Iris pigment epithelial cell (primary cell): ENCODE results near the gene IPCEF1.
"Not testable (repeated sequence)": the region's sequence is repeated elsewhere in the genome, so short reads cannot be mapped to it uniquely, and the experiment has no call there.

Source experiments
- DNase-seq: peaks from one replicate; pipeline ENCODE4 v3.0.0-alpha.2; 2011; ENCODE audit warnings: low read depth

The IPCEF1 gene

DNA sequence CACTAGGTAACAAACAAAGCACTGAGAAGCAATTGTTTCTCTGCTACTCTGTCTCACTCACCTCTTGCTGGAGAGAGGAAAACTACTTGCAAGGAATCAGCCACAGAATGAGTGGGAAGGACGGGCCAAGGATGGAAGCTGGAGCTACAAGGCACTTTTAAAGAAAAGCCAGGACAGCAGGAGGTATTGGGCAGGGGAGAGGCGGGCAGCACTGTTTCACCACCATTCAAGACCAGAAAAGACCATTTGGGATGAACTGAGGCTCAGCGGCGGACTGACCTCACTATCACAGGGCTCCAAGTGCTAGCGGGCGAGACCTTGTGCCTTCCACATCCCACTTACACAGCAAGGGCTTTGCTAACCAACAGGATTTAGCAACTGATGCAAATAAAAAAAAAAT lies 137.4 kb downstream of the IPCEF1 start:
- DNase-seq, result no peak

DNA sequence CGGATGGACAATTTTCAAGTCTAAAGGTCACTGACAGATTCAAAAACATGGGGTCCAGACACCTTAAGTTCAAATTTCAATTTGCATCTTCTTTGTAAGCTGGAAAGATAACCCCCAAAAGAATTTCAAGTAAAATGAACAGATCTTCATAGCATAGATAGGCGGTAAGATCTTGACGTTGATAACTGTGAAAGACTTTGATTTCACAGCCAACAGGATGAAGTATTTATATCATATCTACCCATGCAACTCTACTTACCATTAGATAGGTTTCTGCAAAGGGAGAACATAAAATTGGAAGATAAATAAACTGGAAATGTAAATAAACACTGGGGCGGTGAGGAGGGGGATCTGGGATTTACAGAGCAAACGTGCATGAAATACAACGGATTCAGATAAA lies 137.8 kb downstream of the IPCEF1 start:
- no peak for DNase-seq

DNA sequence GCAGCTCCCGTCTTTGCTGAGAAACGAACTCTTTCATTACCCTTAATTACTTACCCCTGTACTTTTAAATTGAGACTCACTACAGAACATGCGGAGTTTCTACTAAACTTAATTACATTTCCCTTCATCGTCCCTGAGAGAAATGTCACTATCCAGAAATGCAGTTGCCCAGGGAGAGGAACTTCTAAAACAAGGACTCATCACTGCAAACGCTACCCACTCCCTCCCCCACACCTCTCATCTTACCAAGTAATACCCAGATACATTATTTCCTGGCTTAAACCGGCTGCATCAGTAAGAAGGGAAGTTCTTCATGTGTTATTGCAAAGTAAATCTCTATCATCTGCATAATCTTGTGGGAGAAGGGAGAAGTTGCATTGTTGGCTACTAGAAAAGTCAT lies 138.3 kb downstream of the IPCEF1 start:
- DNase-seq, result no peak

DNA sequence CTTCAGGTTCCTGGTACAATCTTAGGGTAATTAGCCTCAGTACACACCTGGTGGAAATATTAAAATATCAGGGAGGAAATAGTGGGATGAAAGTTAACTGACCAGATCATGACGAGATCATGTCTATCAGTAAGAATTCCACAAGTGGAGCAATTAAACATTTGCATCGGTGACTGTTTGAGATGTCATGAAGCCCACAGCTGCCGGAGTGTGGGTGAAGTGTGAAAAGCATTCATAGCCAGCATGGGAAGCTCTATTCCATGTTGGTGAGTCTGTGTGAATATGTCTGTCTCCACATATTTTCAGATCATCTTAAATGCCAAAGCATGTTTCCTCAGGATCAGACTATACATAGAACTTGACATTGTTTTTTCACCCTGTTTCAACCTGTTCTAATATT lies 142.8 kb downstream of the IPCEF1 start:
- no peak for DNase-seq

DNA sequence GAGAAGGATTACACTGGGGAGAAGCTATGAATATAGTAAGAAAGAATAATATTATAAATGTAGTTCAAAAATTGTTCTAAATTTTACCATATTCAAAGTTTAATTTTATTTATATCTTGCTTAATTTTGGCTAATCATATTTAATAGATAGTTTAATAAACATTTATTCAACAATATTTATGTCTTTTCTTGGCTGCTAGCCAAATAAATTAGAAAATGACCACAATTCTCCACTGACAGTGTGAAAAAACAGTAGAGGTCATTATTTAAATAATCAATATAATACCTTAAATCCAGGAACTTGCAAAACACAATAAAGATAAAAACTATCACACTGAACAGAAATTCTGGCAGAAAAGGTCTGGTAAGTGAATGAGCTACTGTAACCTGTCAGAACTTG lies 145.9 kb downstream of the IPCEF1 start:
- DNase-seq, result no peak

DNA sequence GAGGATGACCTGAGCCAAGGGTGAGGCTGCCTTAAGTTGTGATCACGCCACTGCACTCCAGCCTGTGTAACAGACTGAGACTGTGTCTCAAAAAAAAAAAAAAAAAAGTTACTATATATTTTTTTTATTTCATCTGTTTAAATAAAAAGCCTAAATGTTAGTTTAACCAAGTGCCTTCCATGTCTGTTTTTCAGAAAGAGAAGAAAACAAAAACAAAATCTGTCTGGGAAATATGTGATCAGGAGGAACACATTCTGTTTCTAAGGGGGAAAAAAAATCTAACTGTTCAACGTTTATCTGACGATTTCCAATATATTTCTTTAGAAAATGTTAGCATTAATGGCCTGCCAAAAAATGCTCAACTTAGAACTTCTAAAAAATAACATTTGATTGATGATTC lies 147.0 kb downstream of the IPCEF1 start:
- DNase-seq, result no peak

DNA sequence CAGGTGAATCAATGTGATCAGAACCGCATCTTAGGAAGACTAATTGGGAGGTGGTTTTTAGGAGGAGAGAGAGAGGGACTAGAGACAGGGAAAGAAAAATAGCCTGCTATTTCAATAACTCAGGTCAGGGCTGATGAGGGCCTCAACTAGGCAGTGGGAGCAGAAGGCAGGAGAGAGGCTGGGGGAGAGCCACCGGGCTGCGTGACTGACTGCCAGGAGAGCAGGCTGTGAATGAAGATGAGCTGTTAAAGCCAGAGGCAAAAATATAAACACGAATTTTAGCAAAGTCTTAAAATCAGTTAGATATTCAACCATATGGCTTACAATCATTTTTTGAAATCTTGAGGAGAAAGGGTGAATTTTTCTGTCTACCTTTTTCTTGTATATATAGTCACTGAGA lies 149.6 kb downstream of the IPCEF1 start:
- no peak for DNase-seq

DNA sequence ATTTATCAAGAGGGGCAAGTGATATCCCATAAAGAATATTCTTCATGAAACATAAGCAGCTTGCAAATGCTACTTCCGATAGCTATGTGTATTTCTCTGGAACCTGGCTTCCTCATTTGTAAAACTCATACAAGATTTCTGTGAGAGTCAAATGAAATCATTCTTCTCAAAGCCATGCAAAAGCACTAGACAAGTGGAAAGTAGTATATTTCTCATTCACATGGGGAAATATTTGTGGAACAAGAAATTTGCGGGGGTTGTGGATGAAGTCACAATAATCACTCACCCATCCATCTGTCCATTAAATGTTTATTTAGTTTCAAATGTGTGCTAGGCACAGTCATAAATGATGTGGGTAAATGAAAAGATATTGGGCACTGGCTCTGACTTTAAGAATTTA lies 150.5 kb downstream of the IPCEF1 start:
- no peak for DNase-seq

DNA sequence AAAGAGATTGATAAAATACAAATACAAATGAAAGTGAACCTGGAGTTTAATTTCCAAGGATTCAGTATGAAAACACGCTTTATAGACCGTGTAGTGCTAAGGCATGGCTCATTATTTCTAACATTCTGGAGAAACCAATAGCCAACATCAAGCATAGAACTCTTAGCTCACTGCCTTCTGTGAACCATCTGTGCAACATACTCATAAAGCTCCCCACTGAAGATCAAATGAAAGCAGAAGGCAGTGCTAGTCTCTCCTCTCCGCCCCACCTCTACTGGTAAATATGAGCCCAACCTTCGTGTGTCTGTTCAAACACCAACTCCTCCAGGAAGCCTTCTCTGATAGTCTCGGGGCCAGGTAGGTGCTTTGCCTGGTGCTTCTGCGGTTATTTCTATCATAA lies 153.6 kb downstream of the IPCEF1 start:
- DNase-seq, result no peak

DNA sequence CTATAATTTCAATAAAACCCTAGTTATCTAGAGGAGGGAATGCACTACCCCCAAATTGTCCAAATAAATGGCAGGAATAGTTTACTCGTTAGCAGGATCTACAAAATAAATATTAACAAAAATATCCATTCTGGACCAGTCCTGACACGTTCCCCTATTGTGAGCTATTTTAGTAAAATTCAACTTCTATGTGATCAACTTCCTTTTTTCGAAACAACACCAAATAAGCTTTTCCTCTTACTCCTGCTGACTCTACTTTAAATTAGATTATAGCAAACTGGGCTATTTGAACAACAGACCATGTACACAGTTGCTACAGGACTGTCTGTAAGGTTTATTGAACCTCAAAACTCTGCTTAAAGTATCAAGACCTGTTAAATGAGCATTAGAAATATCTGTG lies 154.3 kb downstream of the IPCEF1 start:
- DNase-seq, result no peak

DNA sequence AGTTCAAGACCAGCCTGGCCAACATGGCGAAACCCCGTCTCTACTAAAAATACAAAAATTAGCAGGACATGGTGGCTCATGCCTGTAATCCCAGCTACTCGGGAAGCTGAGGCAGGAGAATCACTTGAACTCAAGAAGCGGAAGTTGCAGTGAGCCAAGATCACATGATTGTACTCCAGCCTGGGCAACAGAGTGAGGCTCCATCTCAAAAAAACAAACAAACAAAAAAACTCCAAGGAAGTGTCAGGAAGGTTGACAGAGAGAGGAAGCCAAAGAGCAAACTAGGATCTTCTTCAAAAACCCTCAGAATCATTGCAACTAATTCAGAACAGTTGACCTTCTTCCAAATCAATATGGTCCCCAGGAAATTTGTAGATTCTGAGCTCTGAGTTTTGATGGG lies 154.9 kb downstream of the IPCEF1 start:
- not testable (repeated sequence) for DNase-seq

DNA sequence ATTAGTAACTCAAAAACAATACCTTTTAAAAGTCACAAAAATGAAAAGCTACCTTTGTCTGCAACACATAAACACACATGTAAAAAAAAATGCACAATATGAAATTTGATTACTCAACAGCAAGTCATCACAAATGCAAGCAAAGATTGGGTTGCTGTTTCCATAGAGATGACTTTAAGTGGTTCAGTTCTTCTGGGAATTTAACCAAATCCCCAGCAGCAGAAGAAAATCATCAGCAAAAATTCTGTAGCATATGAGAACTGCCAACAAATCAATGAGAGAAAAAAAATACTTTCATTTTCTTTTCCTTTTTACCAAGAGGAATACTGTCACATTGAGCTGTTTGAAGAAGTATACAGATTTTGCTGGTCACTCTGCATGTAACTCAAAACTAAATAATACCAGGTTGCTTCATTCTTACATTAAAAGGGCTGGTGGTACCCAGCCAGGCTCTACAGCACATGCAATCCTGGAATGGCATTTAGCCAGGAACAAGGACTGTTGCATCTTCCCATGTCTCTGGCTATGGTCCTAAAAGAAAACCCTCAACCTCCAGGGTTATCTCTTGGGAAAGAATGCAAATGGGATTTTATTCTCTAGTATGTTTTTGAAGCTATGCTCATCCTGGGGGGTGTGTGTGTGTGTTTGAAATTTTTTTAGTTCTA lies 159.3 kb downstream of the IPCEF1 start:
- DNase-seq, result peak; percentile 24

DNA sequence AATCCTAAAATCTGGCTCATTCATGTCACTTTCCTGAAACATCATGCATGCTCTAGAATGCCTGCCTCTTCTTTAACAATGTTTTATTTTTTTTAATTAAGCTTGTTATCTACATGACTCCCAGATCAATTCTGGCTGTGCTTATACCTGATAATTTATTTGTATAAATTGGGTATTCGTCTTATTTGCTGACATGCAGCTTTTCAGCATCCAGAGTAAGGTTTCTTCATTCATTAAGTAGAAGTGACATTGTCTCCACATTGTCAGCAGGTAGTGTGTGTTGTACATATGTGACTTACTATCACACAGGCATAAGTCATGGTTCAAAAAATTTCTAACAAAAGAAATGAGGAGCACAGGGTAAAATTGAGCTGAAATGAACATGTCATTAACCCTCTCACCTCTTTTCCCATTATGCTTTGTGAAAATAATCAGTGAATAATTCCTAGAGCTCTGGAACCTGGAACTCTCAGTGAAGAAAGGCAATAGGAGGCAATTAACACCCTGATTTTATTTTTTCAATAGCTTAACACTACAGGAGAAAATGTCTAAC lies 160.2 kb downstream of the IPCEF1 start:
- DNase-seq, result no peak

DNA sequence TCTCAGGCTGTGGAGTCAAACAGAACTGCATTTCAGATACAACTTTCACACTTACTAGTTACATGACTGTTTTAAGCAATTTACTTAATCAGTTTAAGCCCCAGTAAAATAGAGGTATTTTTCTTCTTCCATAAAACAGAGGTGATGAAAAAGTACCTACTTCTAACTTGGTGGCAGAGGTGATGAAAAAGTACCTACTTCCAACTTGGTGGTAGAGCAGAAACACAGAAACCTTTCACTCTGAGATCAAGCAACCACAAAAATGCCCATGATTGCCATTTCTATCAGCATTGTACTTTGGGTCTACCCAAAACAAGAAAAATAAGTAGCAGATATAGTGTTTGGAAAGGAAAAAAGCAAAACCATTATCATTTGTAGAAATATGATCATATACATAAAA lies 168.9 kb downstream of the IPCEF1 start:
- DNase-seq, result no peak

DNA sequence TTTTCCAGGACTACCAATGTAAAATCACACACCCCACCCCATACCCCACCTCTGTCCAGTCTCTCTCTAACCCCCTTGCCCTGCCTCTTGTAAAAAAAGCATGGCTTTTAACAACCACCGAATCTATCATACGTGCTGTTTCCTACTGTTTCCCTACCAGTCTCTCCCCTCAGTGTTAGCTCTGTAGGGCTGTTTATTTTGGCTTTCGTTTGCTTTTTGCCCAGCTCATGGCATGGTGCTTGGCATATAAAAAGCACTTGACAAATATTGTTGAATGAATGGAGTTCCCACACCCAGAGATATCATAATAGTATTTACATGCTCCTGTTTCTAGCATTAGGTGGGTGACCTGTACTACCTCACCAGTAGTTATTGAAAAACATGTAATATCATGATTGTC lies 169.4 kb downstream of the IPCEF1 start:
- DNase-seq, result no peak

DNA sequence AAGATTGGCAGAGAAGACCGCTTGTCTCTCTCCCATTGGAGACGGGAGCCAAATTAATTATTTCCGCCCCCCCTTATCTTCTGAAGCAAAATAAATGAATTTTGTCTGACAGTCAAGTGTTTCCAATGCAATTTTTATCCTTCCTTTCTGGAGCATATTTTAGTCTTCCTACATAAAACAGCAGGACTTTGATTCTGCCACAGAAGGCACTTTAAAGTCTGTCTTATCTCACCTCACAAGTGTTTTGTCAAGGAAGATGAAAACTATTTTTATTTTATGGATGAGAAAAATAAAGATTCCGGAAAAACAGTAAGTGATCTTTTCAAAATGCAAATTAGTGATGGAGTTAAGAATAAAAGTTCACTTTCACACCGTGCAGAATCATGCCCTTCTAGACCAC lies 177.2 kb downstream of the IPCEF1 start:
- no peak for DNase-seq

DNA sequence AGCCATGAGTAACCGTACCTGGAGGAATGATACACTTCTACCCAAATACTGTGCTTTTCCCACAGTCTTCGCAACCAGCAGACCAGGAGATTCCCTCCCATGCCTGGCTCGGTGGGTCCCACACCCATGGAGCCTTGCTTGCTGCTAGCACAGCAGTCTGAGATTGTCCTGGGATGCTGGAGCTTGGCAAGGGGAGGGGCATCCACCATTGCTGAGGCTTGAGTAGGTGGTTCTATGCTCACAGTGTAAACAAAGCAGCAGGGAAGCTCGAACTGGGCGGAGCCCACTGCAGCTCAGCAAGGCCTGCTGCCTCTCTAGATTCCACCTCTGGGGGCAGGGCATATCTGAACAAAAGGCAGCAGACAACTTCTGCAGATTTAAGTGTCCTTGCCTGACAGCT lies 184.2 kb downstream of the IPCEF1 start:
- not testable (repeated sequence) for DNase-seq

DNA sequence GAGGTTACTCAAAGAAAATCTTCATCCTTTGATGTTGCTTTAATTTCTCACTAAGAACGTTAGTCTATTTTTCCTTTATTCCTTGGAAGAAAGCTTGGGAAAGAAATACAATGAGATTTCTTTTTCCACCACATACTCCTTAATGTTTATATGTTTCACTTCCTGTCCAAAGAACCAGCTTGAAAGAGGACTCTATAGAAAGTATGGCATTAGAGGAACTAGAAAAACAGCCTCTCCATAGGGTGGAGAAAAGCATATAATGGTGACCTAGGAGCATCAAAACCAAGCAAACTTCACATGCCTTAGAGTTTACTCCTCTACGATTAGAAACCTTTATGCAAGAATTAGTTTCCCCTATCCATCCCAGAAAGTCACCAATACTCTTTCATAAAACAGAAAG lies 186.5 kb downstream of the IPCEF1 start:
- DNase-seq, result no peak

DNA sequence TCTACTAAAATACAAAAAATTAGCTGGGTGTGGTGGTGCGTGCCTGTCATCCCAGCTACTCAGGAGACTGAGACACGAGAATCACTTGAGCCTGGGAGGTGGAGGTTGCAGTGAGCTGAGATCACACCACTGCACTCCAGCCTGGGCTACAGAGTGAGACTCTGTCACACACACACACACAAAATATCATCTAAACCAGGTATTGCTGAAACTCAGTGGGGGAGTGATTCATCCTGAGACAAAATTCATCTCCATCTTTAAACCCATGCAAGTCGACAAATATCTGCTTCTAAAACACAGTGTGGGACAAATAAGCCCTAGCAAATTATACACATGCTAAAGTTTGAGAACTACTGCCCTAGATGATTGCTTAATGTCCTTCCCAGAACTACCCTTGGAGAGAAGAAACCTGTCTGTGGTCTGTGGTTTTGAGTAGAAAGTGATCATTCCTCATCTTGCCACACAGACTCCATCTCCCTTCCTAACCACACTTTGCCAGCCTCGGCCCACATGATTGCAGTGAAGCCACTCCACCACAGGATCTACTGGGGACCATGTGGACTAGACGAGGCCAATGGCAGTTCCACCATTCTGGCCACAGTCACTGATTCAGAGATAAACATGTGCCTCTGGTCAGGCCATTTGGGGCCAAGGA lies 187.3 kb downstream of the IPCEF1 start:
- peak; percentile 3 for DNase-seq

DNA sequence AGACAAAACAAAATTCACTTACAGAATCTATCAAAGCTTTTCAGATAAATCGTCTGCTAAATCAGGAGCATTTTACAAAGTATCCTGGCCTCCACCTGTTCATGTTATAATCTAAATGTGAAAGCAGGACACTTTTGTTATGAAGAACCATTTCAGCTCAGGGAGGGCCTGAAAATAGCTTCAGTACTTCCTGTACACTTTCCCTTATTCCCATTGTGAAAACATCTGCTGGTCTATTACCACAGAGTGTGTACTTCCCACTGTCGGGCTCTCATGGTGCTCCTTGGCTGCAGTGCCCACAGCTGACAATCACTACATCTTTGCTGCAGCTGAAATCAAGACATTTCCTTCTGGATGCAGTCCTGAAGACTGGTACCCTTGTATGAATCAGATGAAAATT lies 189.5 kb downstream of the IPCEF1 start:
- no peak for DNase-seq

DNA sequence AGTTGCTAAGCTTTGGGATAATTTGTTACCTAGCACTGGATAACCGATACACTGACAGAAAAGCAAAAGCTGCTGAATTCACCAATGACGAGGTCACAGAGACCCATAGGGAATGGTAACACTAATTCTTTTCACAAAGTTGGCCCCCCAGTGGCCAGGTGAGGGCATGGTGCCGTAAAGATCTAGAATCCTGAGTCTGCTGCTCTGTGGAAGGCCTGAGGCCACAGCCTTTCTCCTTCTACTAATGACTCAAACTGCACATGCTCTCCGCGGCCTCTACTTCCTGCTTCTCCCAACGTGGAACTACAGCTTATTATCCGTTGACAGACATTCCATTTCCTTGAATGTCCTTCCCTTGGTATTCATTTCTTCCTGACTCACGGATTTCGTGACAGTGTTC lies 190.5 kb downstream of the IPCEF1 start:
- no peak for DNase-seq

DNA sequence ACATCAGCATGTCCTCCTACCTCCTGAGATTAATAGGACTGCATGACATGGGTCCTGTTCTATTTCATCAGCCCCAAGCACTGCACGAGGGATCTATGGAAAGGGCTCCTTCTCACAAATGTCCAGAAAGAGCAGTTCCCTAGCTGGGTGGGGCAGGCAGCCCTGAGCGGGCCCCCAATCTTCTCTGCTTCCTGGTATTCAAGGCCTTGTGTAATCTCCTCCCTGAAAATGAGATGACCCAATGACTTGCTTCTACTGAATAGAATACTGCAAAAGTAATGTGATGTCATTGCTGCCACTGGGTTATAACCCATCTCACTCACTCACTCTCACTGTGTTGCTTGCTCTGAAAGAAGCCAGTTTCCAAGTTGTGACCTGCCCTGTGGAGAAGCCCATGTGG lies 191.1 kb downstream of the IPCEF1 start:
- DNase-seq, result no peak

DNA sequence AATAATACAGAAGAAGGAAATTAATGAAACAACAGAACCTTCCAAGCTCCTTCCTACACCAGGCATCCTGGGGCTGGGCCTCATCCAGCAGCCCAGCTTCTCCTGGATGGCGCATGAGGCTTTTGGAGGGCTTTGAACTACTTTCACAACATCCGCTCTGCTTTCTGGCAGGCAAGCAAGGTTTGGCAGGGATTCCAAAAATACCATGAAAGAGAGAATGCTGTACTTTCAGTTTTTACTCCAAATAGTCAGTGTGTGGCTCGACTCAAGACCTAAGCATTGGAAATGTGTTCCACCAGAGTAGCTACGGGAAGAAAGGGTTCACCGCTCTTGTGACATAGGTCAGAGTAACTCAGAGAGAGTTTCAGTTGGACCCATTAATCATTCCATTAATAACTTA lies 192.2 kb downstream of the IPCEF1 start:
- peak; percentile 85 for DNase-seq

DNA sequence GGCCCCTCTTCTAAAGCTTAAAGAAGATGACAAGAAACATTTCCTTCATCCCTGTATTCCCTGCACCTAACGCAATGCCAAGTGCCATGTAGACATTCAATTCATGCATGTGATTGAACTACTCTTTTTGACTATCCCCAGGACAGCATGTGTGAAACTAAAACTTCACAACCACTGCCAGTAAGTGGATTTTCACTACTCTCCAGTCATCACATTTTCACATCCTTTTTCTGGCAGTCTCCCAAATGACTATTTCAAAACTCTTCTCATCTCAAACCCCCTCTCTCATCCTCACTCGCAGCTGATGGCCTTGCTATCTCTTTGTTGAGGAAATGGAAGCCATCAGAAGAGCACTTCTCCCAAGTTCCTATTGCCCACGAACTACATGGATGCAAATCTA lies 194.9 kb downstream of the IPCEF1 start:
- DNase-seq, result no peak
